ENCODE results near the gene SS18L1.

Gene SS18L1

GRCh38 chr20:62198496-62198895, 54.9 kb downstream of the SS18L1 start:
- DNase-seq, result no peak

- DNase-seq, result no peak
Measured at GRCh38 chr20:62198931-62199330, 55.4 kb downstream of the SS18L1 start.

- DNase-seq, result no peak
Measured at GRCh38 chr20:62200491-62201172, 57.1 kb downstream of the SS18L1 start.

GRCh38 chr20:62201173-62202082, 57.9 kb downstream of the SS18L1 start:
- peak; percentile 72 for DNase-seq

GRCh38 chr20:62202083-62202395, 58.5 kb downstream of the SS18L1 start:
- DNase-seq, result no peak

GRCh38 chr20:62202676-62203377, 59.3 kb downstream of the SS18L1 start:
- DNase-seq, result no peak

GRCh38 chr20:62203378-62204030, 59.9 kb downstream of the SS18L1 start:
- DNase-seq, result no peak

GRCh38 chr20:62205618-62206387, 62.2 kb downstream of the SS18L1 start:
- no peak for DNase-seq

- DNase-seq, result no peak
Measured at GRCh38 chr20:62206388-62206775, 62.8 kb downstream of the SS18L1 start.

GRCh38 chr20:62208061-62208794, 64.7 kb downstream of the SS18L1 start:
- DNase-seq, result no peak

- no peak for DNase-seq
Measured at GRCh38 chr20:62208795-62209755, 65.5 kb downstream of the SS18L1 start.

- DNase-seq, result no peak
Measured at GRCh38 chr20:62209850-62210495, 66.4 kb downstream of the SS18L1 start.

- peak; percentile 55 for DNase-seq
Measured at GRCh38 chr20:62210496-62210855, 66.9 kb downstream of the SS18L1 start.

- no peak for DNase-seq
Measured at GRCh38 chr20:62211216-62211615, 67.6 kb downstream of the SS18L1 start.

- no peak for DNase-seq
Measured at GRCh38 chr20:62211769-62212288, 68.3 kb downstream of the SS18L1 start.

GRCh38 chr20:62212299-62212698, 68.7 kb downstream of the SS18L1 start:
- no peak for DNase-seq

- DNase-seq, result peak; percentile 72
Measured at GRCh38 chr20:62214067-62214466, 70.5 kb downstream of the SS18L1 start.

- peak; percentile 28 for DNase-seq
Measured at GRCh38 chr20:62215020-62215990, 71.7 kb downstream of the SS18L1 start.
